T-helper 1 cell treated with Interleukin-12 subunit alpha and Interleukin-12 subunit beta and Interleukin-4 antibody, amounts not matched to agents 30 ng/mL and 1 ng/mL, for 36 hours (primary cell): ENCODE data around the gene WNT3A. TPM values are rescaled to one million over a fixed set of nuclear protein-coding genes. Genes with fewer than 3 reads are reported as not detected.

Source experiments
- intact Hi-C: fragments of 100-400 bp; cut with micrococcal nuclease; formaldehyde crosslinking; loops from one replicate; pipeline ENCODE4 v1.15.1; 2024
- total RNA-seq: library from RNA; stranded (reverse); gene quantifications from 2 replicates; pipeline ENCODE4 v1.2.3, GENCODE V29; 2022

WNT3A gene
- total RNA-seq, 1 donor from 2014 or later: not detected

DNA sequence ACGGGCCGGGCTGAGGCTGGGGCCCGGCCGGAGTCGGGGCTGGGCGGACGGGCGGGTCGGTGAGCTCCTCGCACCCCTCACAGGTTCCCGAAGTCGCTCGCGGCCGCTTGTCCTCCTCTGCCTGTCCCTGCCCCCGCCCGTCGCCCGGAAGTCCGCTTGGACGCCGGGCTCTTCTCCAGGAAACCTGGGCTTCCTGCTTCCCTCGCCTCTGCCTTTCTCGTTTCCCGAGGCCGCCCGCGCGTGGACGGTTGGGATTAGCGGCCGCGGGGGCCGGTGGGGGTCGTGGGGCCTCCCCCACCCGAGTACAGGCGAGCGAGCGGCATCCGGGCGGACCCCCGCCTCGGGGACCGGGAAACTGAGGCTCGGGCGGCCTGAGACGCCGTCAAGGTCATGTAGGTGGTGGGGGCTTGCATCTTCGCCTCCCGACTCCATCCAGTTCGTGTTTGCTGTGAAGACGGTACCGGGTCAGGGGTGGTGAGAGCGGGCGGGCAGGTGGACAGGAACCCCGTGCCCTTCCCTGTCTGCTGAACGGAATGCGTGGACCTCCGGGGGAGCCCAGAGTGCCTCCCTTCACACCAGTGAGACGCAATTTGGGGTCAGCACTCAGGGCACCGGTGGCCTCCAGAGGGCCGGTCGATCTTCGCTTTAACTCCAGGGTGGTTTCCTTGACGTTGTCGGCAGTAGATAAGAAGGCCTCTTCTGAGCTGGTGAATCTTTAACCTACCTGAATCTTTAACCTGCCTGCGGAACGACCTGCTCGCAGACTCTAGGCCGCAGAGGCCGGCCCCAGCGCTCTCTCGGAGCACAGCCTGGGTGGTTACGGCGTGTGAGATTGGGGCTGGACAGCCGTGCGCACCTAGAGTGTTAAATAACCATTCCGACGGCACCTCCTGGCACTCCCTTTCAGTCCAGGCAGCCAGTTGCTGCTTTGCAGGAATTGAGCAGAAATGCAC is 76.4 kb downstream of the WNT3A start:
- intact Hi-C loops: loop anchor here (1.0 to 5.0 kb wide), 18 partner anchors 20 to 1676 kb away; partner anchors contain the start of genes C1orf35, GUK1, JMJD4 and MRPL55

DNA sequence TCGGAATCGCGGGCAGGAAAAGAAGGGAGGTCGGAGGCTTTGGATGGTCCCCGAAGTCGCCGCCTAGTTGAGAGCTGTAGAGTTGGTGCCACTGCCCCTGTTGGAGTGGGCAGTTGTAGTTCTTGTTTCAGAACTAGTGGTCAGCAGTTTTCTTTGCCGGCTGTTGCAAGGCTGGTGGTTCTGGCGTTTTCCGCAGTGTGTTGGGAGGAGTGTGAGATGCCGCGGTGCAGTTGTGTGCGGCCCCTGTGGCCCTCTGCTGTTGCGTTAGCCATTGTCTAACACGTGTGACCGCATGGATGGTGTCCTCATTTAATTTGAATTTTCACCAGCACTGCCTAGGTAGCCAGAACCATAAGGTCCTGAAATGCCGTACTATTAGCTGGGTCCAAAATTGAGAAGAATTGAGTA is 77.1 kb downstream of the WNT3A start:
- intact Hi-C loops: loop anchor here (2.0 to 5.0 kb wide), 4 partner anchors 323 to 1677 kb away; partner anchors contain the start of genes PARP1 and TRIM11

DNA sequence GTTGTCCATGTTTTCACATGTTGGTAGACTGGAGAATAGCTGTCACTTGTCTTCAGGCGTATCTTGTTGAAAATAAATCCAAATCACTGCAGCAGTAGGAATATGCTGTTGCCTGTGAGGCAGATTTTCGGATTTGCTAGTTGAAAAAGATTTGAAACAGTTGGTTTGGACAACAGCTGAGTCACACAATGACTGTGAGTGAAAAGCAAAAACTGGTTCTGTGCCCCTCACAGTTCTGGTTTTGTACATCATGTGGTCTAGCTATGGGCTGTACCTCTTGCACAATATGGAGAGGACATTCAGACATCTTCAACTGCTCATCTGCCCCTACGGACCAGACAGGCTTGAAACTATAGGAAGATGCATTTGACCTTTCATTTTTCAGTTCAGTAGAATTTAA is 77.5 kb downstream of the WNT3A start:
- intact Hi-C loops: loop anchor here (5.0 kb wide), 3 partner anchors 1202 to 1677 kb away; partner anchors contain the start of gene PARP1

DNA sequence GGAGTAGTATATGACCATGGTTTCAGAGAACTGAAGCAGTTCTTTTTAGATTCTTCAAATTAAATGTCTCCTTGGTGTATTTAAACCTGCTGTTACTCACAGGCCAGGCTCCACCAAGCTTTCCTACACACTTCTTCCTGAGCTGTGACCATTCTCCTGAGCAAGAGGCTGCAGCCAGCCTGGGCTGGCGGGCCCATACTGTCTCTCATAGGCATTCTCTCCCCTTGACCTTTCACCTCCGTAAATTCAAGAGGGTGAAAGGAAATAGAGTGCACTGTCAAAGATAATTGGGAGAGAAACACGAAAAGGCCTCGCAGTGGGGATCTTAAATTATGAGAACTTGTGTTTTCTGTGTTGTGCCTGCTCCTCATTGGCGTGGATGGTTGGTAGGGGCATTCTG is 78.0 kb downstream of the WNT3A start:
- intact Hi-C loops: loop anchor here (5.0 kb wide), 3 partner anchors 1202 to 1677 kb away; partner anchors contain the start of gene PARP1

DNA sequence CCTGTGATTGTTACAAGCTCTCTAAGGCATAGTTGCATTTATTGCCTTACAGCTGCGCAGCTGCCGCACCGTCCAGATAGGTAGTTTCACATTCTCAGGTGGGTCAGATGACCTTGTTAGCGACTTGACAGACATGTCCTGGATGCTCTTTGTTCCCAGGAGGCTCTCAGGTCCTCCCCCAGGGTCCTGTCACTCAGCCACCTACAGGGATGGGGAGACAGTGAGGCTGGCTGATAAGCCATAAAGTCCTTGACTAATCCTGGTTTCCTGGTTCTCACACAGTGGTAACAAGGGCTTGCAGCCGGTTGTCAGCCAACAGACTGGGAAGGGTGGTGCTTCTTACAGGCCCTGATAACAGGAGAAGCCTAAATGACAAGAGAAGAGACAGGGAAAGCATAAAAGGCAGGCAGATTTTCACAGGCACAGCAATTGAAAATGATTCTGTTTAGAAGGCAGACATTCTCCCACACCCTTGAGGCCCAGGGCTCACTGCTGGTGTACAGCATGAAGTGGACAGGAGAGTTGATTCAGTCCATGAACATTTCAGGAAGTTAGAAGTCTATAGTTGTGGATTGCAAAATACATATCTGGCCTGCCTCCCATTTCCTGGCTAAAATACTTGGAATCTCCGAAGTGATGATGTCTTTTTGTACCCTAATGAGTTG is 78.6 kb downstream of the WNT3A start:
- intact Hi-C loops: no loop called here

DNA sequence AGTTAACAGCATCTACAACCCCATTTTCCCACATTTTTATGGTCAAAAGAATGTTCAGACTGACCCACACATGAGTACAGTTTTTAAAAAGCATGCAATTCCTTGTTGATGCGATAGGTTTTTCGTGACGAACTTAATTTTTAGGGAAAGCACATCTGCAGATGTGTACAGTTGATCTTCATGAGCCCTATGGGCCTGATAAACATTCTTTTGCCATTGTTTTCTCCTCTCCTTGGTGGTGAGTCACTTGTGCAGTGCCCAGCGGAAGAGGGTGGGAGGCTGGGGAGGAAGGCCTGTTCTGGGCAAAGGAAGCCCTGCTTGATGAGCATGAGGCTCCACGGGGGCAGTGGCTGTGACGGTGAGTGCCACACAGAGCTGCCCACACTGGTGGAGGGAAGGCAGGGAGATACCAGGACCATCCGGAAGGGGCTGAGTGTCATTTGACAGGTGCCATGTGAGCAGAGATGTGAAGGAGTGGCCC is 81.0 kb downstream of the WNT3A start:
- intact Hi-C loops: no loop called here

DNA sequence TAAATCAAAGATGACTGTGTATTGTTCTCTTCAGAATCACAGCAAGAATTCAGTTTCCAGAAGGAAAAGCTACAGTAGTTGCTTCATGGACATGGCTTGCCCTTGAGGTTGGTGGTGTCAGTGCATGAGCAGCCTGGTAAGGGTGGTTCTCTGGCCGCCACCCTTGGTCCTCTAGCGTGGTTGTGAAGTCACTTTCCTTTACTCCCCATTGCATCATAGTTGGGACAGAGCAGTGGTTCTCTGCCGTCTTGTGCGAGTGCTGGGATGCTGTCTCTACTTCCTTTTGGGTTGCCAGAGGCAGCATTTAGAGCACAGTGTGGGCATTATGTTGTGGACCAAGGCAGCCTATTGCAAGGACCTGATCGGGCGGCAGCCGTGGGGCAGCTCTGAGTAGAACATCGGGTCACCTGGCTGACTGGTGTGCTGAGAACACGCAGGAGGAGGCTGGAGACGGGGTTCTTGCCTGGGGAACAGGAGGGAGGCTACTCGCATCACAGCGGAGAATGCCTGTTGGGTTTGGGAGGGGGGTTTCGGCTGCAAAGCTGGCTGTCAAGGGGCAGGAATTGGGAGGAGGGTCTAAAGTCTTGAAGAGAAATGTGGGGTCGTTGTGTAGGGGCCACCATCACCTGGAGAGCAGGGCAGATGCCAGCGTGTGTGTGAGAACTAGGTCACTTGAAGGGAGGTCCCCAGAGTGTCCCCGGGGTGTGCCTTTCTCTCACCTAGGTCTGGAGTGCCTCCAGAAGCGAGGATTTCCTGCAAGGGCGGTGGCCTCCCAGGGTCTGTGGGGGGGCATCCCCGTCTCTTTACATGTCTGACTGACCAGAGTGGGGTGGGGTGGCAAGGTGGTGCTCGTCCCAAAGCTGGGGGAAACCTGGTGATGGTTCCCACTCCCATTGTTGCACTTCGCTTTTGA is 82.0 kb downstream of the WNT3A start:
- intact Hi-C loops: no loop called here

DNA sequence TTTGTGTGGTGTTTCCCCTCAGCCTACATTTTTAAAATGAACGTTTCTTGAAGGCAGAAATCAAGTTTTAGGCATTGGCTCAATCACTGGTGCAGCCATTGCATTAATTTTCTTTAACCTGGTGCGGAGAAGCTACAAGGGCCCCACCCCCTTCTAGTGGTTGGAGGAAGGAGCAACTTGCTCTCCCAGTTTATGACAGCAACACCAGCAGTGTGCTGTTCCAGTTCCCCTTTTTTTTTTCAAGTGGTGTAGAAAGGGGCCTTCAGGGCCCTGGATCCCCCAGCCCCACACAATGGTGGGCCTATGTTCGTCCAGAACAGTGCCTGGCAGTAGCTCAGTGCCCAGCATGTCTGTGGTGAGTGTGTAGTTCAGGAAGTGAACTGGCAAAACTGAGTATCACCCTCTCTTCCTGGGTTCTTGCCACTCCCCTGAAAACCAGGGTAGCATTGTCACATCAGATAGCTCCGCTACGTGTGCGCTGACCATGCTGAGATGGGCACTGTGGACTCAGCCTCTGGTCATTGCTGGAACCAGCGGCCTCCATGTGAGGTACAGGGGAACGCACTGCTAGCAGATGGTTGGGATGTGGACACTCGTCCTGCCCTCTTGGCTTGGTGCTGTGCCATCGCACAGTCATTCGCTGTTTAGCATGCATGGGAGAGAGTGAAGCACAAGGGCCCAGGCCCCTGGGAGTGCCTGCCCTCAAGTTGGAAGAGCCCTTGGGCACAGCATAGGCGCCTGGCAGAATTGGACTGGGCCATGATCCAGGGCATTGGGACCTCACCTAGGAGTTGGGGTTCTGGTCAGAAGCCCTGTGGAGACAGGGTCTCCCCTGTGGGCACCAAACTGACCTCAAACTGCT is 83.0 kb downstream of the WNT3A start:
- intact Hi-C loops: no loop called here

DNA sequence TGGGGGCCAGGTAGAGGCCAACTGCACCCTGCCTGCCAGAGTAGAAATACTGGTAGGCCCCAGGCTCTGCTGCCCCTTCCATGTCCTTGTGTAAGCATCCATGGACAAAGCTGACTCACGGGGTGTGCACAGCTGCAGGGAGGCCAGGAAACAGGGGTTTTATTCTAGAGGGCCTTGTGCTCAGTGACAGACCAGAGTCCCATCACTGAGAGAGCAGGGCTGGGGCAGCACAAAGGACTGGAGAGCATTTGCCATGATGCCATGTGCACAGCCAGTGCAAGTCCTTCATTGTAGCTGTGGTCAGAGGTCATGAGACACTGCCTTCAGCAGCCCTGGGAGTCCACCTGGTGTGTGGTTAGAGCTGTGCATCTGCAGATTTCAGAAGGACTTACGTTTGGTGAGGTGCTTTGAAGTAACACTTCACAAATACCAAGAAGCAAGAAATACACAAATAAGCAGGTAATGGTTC is 83.8 kb downstream of the WNT3A start:
- intact Hi-C loops: no loop called here

DNA sequence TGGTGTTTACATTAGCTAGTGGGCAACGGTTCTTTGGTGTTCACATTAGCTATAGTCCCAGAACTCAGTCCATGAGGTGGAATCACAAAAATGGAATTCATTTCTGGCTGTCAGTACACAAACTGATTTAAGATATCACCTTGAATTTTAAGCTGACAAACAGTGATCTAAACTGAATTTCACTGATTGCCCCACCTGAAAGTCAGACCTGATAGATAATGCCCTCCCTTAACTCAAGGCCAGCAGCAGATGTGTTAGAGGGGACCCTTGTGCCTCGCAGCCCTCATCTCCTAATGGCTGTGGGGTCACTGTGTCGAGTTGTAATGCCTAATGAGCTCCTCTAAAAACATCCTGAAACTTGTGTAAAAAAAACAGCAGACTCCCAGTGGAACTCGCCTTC is 84.3 kb downstream of the WNT3A start:
- intact Hi-C loops: no loop called here

DNA sequence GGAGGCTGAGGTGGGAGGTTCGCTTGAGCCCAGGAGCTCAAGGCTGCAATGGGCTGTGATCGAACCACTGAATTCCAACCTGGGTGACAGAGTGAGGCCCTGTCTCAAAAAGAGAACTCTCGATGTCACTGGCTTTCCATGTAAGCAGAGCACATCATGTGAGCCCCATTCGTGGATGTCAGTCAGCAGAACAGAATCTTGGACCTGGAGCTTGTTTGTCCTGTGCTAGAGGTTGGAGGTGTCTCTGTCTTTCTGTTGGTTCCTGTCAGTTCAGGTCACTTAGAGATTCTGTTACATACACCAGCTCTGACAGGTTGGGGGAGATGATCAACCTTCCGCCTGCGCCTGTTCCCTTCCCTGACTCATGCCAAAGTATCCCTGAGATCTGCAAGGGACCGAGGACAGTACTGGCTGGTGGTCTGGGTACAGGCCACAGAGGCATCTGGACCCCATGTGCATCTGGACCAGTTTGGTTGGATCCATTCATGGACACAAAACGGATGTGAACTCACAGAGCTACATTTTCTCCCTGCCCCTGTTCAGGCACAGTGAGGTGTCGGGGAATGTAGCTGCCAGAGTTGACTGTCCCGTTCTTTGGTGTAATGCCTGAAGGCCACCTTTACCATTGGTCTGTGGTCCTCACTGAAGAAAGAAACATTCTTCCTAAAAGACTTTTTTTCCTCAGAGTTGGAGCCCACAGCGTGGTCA is 85.7 kb downstream of the WNT3A start:
- intact Hi-C loops: no loop called here

DNA sequence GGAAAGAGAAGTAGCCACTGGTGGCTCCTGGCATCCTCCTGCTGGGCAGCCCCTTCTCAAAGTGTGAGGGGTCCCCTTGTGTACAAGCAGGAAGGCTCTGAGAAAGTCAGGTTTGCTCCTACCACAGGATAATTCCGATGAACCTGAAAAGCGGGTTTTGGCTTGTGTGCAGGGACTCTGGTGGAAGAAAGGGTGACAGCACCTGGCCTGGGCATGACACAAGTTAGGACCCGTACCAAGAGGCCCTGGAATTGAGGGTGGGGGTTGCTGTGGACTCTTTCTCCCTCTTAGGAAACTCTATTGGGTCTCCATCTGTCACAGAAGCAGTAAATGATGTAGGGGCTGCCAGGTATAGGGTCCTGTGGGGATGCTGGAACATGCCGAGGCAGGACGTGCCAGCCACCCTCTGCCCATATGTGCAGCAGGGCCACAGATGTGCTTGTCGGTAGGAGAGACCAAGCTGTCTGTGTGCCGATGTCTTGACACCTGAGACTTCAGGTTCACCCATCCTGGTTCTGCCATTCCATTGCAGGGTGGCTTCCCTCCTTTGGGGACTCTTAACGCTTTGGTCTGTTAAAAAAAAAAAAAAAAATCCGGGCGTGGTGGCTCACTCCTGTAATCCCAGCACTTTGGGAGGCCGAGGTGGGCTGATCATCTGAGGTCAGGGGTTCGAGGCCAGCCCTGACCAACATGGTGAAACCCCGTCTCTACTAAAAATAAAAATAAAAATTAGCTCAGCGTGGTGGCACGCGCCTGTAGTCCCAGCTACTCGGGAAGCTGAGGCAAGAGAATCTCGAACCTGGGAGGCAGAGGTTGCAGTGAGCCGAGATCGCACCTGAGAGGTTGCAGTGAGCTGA is 86.5 kb downstream of the WNT3A start:
- intact Hi-C loops: no loop called here

DNA sequence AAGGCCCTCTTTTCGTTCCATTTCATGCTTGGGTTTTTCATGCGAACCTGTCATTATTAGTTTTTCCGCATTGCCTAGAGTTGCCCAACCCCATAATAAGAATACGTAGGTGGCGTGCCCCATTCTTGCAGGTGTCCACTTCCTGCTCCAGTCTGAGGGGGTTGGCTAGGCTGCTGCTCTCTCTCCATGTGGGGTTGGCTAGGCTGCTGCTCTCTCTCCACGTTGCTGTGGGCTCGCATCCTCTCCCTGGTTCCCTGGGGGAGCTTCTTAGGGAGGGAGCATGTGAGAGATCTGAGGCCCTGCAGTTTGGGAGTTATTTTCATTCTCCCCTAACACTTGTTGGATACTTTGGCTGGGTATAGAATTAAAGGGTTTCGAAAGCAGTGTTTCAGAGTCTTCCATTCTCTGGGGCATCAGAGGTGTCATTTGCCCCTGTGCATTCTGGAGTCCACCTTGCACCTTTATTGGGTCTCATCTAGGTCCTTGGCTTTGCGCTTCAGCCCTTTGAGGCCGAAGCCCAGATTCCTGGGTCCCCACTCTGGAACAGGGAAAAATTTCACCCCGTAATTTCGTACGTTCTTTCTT is 87.7 kb downstream of the WNT3A start:
- intact Hi-C loops: no loop called here

DNA sequence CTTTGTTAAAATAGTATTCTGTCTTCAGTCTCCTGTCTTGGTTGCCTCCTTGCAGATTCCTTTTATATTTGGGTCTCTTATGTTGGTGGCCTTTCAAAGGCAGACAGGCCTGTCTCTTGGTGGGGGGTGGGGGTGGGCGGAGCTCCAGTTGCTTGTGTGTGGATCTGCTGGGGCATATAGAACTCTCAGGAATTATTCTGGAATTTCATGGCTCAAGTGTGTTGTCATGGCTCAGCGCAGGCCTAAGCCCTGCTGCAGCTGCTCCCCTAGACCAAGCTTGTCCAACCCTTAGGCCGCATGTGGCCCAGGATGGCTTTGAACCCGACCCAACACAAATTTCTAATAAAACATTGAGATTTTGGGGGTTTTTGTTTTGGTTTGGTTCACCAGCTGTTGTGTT is 88.4 kb downstream of the WNT3A start:
- intact Hi-C loops: no loop called here

DNA sequence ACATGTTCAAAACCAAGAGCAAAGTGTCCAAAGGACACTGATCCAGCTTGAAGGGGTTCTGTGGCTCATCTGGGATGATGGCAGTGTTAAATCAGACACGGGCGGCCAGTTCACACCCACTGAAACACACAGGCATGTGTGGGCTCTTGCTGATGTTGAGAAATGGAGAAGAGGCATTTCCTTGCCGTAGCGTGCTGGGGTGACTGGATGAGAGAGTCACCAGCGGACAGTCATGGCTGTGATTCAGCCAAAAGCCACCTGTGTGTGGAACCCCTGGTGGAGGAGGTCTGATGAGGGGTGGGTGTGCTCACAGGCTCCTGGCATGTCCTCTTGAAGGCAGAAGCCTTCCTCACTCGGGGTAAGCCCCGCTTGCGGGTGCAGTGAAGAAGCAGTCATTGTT is 89.1 kb downstream of the WNT3A start:
- intact Hi-C loops: no loop called here

DNA sequence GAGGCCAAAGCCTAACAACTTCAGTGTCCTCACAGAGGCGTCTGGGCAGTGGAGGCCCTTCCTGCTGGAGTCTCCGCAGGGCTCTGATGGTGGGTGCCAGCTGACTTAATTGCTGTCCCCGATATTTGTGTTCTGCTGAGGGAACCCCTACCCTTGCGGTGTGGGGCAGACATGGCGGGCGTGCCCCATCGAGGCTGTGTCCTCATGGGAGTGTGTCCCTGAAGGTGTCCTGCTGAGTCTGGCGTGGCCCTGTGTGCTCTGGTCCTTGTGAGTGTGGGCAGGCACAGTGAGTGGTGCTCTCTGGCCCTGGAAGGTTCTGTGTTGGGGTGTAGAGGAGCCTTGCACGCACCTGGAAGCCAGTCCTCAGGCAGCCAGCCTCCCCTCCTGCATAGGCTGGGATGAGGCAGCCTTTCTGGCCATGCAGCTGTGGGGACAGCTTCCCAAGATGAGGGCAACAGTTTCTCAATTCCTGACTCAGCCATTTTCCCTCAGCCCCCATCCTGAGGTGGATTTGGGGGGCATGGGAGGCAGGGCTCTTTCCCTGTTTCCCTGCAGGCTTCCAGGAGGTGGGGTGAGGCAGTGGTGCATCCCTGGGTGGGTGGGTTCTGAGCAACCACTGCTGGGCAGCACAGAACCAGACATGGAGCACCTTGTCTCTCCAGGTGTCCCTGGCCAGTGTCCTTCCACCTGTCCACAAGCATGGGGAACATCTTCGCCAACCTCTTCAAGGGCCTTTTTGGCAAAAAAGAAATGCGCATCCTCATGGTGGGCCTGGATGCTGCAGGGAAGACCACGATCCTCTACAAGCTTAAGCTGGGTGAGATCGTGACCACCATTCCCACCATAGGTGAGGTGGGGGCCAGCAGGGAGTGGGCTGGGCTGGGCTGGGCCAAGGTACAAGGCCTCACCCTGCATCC is 89.9 kb downstream of the WNT3A start:
- intact Hi-C loops: no loop called here
